A673 (cell line): Measurements from ENCODE around the gene GNAS. TPM values are rescaled to one million over a fixed set of nuclear protein-coding genes. Genes with fewer than 3 reads are reported as not detected.

Source experiments
- BruUV-seq: library from RNA; stranded (reverse); fragments of 400-500 nt; replicated peaks from 2 replicates; lab custom pipeline; 2021; lab: Mats Ljungman, UMichigan
- CTCF ChIA-PET: fragments of 300-600 bp; sonication (Branson Sonifier 250); formaldehyde crosslinking; loops from one replicate; lab custom pipeline; 2022; ENCODE audit warnings: antibody characterized with exemption; lab: Charles Lee
- POLR2A ChIA-PET: fragments of 300-600 bp; sonication (Branson Sonifier 250); formaldehyde crosslinking; loops from one replicate; lab custom pipeline; 2022; ENCODE audit warnings: antibody characterized with exemption; ENCODE audit not compliant: low non-redundant PET; lab: Charles Lee
- DNase-seq: peaks from one replicate; pipeline ENCODE4 v3.0.0-alpha.2; 2015; ENCODE audit warnings: low spot score
- H3K27ac ChIP-seq: fragments of 200-600 bp; sonication (generic); 2 replicates; pipeline ENCODE4 v1.5.1; 2016; ENCODE audit warnings: mixed run types, low read depth, mild to moderate bottlenecking, mixed read lengths, antibody characterized with exemption, low read length; ENCODE audit not compliant: poor library complexity, severe bottlenecking
- H3K27me3 ChIP-seq: fragments of 200-600 bp; sonication (generic); replicated peaks from 2 replicates; pipeline ENCODE4 v1.6.1; 2017; ENCODE audit warnings: mixed run types, low read depth, mild to moderate bottlenecking, mixed read lengths, antibody characterized with exemption, low read length; ENCODE audit not compliant: insufficient read depth, poor library complexity
- H3K36me3 ChIP-seq: fragments of 200-600 bp; sonication (generic); 2 replicates; pipeline ENCODE4 v1.6.1; 2016; ENCODE audit warnings: mixed run types, mild to moderate bottlenecking, mixed read lengths, antibody characterized with exemption, low read length; ENCODE audit not compliant: insufficient read depth, poor library complexity, severe bottlenecking
- H3K4me1 ChIP-seq: fragments of 200-600 bp; sonication (generic); 2 replicates; pipeline ENCODE4 v1.6.1; 2017; ENCODE audit warnings: mixed run types, mild to moderate bottlenecking, mixed read lengths, antibody characterized with exemption, low read length; ENCODE audit not compliant: insufficient read depth, poor library complexity, severe bottlenecking
- H3K4me3 ChIP-seq: fragments of 200-600 bp; sonication (generic); 2 replicates; pipeline ENCODE4 v1.5.1; 2016; ENCODE audit warnings: low read depth, mixed run types, mild to moderate bottlenecking, mixed read lengths, low read length; ENCODE audit not compliant: poor library complexity, severe bottlenecking
- H3K9me3 ChIP-seq: fragments of 200-600 bp; sonication (generic); 2 replicates; pipeline ENCODE4 v1.6.1; 2016; ENCODE audit warnings: mixed run types, low read depth, mild to moderate bottlenecking, mixed read lengths, antibody characterized with exemption, low read length; ENCODE audit not compliant: poor library complexity, severe bottlenecking
- EZH2 ChIP-seq: fragments of 200-600 bp; sonication (generic); IDR thresholded peaks from 2 replicates; pipeline ENCODE4 v1.6.1; 2017; ENCODE audit warnings: borderline replicate concordance, low read depth, mild to moderate bottlenecking, mixed read lengths, antibody characterized with exemption, low read length; ENCODE audit not compliant: poor library complexity, severe bottlenecking
- intact Hi-C: fragments of 100-400 bp; cut with micrococcal nuclease; formaldehyde crosslinking; loops from one replicate; pipeline ENCODE4 v1.10.0; 2022; ENCODE audit not compliant: unreplicated experiment
- total RNA-seq: library from RNA; stranded (reverse); gene quantifications from 2 replicates; pipeline ENCODE4 v1.2.3, GENCODE V29; 2021
- TF ChIP-seq, protein P1 (sequence below): fragments of 300-800, 200-600 bp; sonication (generic); conservative IDR thresholded peaks from 2 replicates; pipeline ENCODE4 v1.5.1; 2017; ENCODE audit warnings: low read depth, mild to moderate bottlenecking, antibody characterized with exemption, low read length, moderate library complexity, mixed read lengths

The GNAS gene
- total RNA-seq, 1 experiment from 2014 or later: 1,108 TPM

DNA sequence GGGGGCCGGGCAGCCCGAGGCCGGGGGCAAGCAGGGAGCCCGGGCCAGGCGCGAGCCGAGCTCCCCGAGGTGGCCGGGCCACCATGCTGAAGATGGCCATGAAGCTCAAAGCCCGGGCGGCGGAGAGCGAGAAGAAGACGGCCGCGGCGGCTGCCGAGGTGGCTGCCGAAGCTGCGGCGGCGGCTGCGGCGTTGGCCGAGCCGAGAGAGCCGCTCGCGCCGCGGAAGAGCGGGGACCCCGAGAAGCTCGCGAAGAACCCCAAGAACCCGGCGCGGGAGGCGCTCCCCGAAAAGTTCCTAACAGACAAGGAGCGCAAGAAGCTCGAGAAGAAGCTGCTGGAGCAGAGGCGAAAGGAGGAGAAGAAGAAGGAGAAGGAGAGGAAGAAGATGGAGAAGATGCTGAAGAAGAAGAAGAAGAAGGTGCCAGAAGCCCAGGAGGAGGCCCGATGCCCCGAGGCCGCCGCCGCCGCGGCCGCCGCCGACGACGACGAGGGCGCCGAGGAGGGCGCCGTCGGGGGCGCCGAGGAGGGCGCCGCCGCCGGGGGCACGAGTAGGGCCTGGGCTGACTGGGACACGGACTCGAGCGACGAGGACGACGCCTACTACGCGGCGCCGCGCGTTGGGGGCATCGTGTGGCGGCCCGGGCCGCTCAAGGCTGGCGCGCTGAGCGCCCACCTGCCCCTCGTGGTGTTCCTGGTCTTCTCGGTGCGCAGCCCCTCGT, 37.4 kb downstream of the GNAS start:
- BruUV-seq: no TSS peak
- no peak for DNase-seq
- peak overlapping the region; percentile 95 for H3K27ac ChIP-seq
- peak overlapping the region; percentile 83 for H3K4me3 ChIP-seq
- H3K9me3 ChIP-seq: no peaks in the 10 kb centered on the region
- no peak for TF ChIP-seq EZH2
- TF ChIP-seq, protein P1, sequence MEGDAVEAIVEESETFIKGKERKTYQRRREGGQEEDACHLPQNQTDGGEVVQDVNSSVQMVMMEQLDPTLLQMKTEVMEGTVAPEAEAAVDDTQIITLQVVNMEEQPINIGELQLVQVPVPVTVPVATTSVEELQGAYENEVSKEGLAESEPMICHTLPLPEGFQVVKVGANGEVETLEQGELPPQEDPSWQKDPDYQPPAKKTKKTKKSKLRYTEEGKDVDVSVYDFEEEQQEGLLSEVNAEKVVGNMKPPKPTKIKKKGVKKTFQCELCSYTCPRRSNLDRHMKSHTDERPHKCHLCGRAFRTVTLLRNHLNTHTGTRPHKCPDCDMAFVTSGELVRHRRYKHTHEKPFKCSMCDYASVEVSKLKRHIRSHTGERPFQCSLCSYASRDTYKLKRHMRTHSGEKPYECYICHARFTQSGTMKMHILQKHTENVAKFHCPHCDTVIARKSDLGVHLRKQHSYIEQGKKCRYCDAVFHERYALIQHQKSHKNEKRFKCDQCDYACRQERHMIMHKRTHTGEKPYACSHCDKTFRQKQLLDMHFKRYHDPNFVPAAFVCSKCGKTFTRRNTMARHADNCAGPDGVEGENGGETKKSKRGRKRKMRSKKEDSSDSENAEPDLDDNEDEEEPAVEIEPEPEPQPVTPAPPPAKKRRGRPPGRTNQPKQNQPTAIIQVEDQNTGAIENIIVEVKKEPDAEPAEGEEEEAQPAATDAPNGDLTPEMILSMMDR: no peak
- H3K27me3 ChIP-seq: no peaks in the 10 kb centered on the region
- CTCF ChIA-PET: no interaction called here
- POLR2A ChIA-PET: no interaction called here
- intact Hi-C loops: loop anchor here (5.0 kb wide), 1 partner anchor 142 kb away; the partner anchor contains the start of gene ATP5F1E
- no peaks in the 10 kb centered on the region for H3K36me3 ChIP-seq
- H3K4me1 ChIP-seq: peaks cover 19% of the 10 kb centered on the region

DNA sequence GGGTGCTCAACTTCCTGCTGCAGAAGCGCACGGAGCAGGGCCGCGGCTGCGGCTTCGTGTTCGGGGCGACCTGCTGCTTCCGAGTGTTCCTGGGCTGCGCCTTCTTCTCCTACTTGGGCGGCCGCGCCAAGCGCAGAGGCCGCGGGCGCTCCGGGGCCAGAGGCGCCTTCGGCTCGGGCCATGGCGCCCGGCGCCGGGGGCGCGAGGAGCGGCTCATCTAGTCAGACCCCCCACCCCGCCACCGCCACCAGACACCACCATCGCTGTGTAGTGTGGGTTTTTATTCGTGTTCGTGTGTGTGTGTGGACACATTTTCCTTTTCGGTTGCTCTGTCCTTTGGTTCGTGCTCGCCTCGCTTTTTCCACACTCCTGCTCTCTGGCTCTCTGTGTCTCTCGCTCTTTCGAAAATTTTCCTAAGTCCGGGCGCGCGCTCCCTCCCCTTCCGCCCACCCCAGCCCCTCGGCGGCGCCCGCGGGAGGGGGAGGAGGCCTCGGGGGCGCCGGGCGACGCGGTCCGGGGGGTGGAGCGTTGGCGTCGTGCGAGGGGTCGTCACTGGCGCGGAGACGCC, 38.1 kb downstream of the GNAS start:
- DNase-seq: peak; percentile 92
- Histone ChIP-seq H3K36me3 (no peaks in the 10 kb centered on the region), H3K9me3 (no peaks in the 10 kb centered on the region), H3K27ac (peak overlapping the region; percentile 95), H3K27me3 (no peaks in the 10 kb centered on the region), H3K4me3 (peak overlapping the region; percentile 83), H3K4me1 (peaks cover 25% of the 10 kb centered on the region)
- no peak for TF ChIP-seq EZH2
- TF ChIP-seq, protein P1: no peak
- ChIA-PET POLR2A (interaction anchor here (0.9 kb wide), 1 partner anchor 471 kb away, joined by 3 read pairs; no protein-coding TSS in a partner anchor), CTCF (no interaction called here)
- intact Hi-C loops: loop anchor here (5.0 kb wide), 1 partner anchor 142 kb away; the partner anchor contains the start of gene ATP5F1E
- no TSS peak for BruUV-seq

DNA sequence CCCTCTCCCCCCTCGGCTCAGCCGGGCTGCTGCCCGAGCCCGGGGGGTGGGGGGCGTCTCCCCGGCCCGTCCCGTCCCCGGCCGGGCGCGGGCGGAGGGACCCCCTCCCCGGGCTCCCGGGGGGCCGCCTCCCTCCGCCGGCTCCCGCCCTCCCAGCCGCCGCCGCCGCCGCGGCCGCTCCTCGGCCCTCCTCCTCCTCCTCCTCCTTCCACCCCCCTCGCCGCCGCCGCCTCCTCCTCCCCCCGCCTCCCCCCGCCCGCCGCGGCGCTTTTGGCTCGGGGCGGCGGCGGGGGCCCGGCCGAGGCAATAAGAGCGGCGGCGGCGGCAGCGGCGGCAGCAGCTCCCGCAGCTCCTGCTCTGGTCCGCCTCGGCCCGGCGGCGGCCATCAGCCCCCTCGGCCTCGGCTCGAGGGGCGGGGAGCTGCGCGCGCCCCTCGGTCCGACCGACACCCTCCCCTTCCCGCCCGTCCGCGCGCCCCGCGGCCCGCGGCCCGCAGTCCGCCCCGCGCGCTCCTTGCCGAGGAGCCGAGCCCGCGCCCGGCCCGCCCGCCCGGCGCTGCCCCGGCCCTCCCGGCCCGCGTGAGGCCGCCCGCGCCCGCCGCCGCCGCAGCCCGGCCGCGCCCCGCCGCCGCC, 38.7 kb downstream of the GNAS start:
- CTCF ChIA-PET: no interaction called here
- H3K27me3 ChIP-seq: no peaks in the 10 kb centered on the region
- peaks cover under 1% of the 10 kb centered on the region for H3K36me3 ChIP-seq
- no TSS peak for BruUV-seq
- H3K27ac ChIP-seq: peak overlapping the region; percentile 96
- peaks cover 31% of the 10 kb centered on the region for H3K4me1 ChIP-seq
- DNase-seq: peak; percentile 86
- POLR2A ChIA-PET: interaction anchor here (0.9 kb wide), 1 partner anchor 470 kb away, joined by 3 read pairs; no protein-coding TSS in a partner anchor
- H3K9me3 ChIP-seq: no peaks in the 10 kb centered on the region
- intact Hi-C loops: loop anchor here (5.0 kb wide), 1 partner anchor 141 kb away; the partner anchor contains the start of gene ATP5F1E
- TF ChIP-seq, protein P1: no peak
- TF ChIP-seq EZH2: no peak
- H3K4me3 ChIP-seq: peak overlapping the region; percentile 83
